RWPE1 (cell line): ENCODE results near the gene STK32A.

Experiments used
- CTCF ChIA-PET: fragments of 350-600 bp; sonication (Branson Sonifier 250); formaldehyde crosslinking; extraction: SDS; loops from one replicate; lab custom pipeline; 2021; lab: Yijun Ruan, JAX
- POLR2A ChIA-PET: fragments of 400-600 bp; formaldehyde crosslinking; extraction: SDS; loops from one replicate; lab custom pipeline; 2020; ENCODE audit warnings: antibody characterized with exemption; ENCODE audit not compliant: low non-redundant PET; lab: Yijun Ruan, JAX
- DNase-seq: peaks from one replicate; pipeline ENCODE4 v3.0.0; 2012; ENCODE audit warnings: low spot score
- H3K27ac ChIP-seq: fragments of 450-650 bp; 2 replicates; pipeline ENCODE4 v1.5.1; 2017
- CTCF ChIP-seq: fragments of 450-650 bp; conservative IDR thresholded peaks from 2 replicates; pipeline ENCODE4 v1.5.1; 2017; ENCODE audit warnings: low read depth, mild to moderate bottlenecking

The STK32A gene

GRCh38 chr5:147234825-147235635 is at the start of gene STK32A:
Gene STK32A, plus strand, starts transcription at chr5:147235026. Its CDS starts 4,609 bp downstream, at chr5:147239635.
- CTCF ChIA-PET = no interaction called here
- POLR2A ChIA-PET = no interaction called here
- H3K27ac ChIP-seq = peak within 1 kb of the TSS; percentile 39; the same call in 1 of the 2 replicates
- TF ChIP-seq CTCF = peak; percentile 25
- no peak for DNase-seq

- no peak for TF ChIP-seq CTCF
- CTCF ChIA-PET = interaction anchor here (2.4 to 3.1 kb wide), 2 partner anchors 645 to 653 kb away, joined by 17 to 32 read pairs; no protein-coding TSS in a partner anchor
- POLR2A ChIA-PET = no interaction called here
- no peak overlapping the region for H3K27ac ChIP-seq
- no peak for DNase-seq
These were observed 47.7 kb upstream of the STK32A start for GRCh38 chr5:147187099-147187540.

- POLR2A ChIA-PET = no interaction called here
- peak; percentile 90 for TF ChIP-seq CTCF
These were observed 46.4 kb upstream of the STK32A start for GRCh38 chr5:147188200-147189108.

GRCh38 chr5:147189109-147189424 is 45.8 kb upstream of the STK32A start:
- CTCF ChIA-PET = interaction anchor here (0.6 to 3.1 kb wide), 35 partner anchors 9 to 1060 kb away, joined by 3 to 32 read pairs (median 4); no protein-coding TSS in a partner anchor
- peak; percentile 57 for TF ChIP-seq CTCF
- H3K27ac ChIP-seq = no peak overlapping the region
- DNase-seq = no peak
- POLR2A ChIA-PET = no interaction called here

More at GRCh38 chr5:147188200-147189108, 46.4 kb upstream of the STK32A start:
- CTCF ChIA-PET = interaction anchor here (0.5 to 3.1 kb wide), 38 partner anchors 8 to 1059 kb away, joined by 3 to 32 read pairs (median 4); no protein-coding TSS in a partner anchor
- peak; percentile 77 for DNase-seq
- no peak overlapping the region for H3K27ac ChIP-seq

- ChIA-PET POLR2A (no interaction called here), CTCF (interaction anchor here (0.6 to 3.1 kb wide), 4 partner anchors 11 to 656 kb away, joined by 3 to 32 read pairs (median 10); no protein-coding TSS in a partner anchor)
- DNase-seq = no peak
- no peak overlapping the region for H3K27ac ChIP-seq
- no peak for TF ChIP-seq CTCF
These were observed 44.5 kb upstream of the STK32A start for GRCh38 chr5:147190331-147190730.

- POLR2A ChIA-PET = no interaction called here
- no peak for DNase-seq
- H3K27ac ChIP-seq = no peak overlapping the region
- CTCF ChIA-PET = no interaction called here
- no peak for TF ChIP-seq CTCF
These were observed 41.7 kb upstream of the STK32A start for GRCh38 chr5:147193123-147193522.
